Upper lobe of left lung (tissue), 6 donors: ENCODE results near the gene CROCC. TPM values are rescaled to one million over a fixed set of nuclear protein-coding genes. Genes with fewer than 3 reads are reported as not detected.

ENCODE experiments used
- ATAC-seq, 2 donors: fragments of 200-7000 bp; cut with Tn5 transposase; one replicate each; pipeline ENCODE4 v1.9.1; 2022; ENCODE audit warnings: mild to moderate bottlenecking in 2 of 2, moderate library complexity in 2 of 2; ENCODE audit not compliant: low FRiP score in 2 of 2
- DNase-seq, 2 donors: peaks; one replicate each; pipeline ENCODE4 v3.0.0-alpha.2; 2019 to 2020
- H3K27ac ChIP-seq, 4 donors: fragments of 200-600 bp; sonication (generic); one replicate each; pipeline ENCODE4 v1.5.1; 2016 to 2019
- H3K27me3 ChIP-seq, 4 donors: fragments of 200-600 bp; sonication (generic); one replicate each; pipeline ENCODE4 v1.5.1; 2017 to 2019
- H3K36me3 ChIP-seq, 4 donors: fragments of 200-600 bp; sonication (generic); one replicate each; pipeline ENCODE4 v1.5.1; 2016 to 2019
- H3K4me1 ChIP-seq, 4 donors: fragments of 200-600 bp; sonication (generic); one replicate each; pipeline ENCODE4 v1.5.1; 2018 to 2019
- H3K4me3 ChIP-seq, 4 donors: fragments of 200-600 bp; sonication (generic); one replicate each; pipeline ENCODE4 v1.5.1; 2017 to 2019; ENCODE audit warnings: mild to moderate bottlenecking in 2 of 4, moderate library complexity in 1 of 4
- H3K9me3 ChIP-seq, 4 donors: fragments of 200-600 bp; sonication (generic); one replicate each; pipeline ENCODE4 v1.5.1; 2018 to 2019
- EP300 ChIP-seq, 4 donors: sonication (generic); formaldehyde crosslinking; IDR thresholded peaks; one replicate each; pipeline ENCODE4 v1.5.1; 2017; ENCODE audit warnings: antibody characterized with exemption in 4 of 4, control low read depth in 2 of 4
- POLR2A ChIP-seq, 4 donors: fragments of 450-650 bp; IDR thresholded peaks; one replicate each; pipeline ENCODE4 v1.5.1; 2016 to 2017; ENCODE audit warnings: antibody characterized with exemption in 4 of 4, mild to moderate bottlenecking in 2 of 4
- POLR2AphosphoS5 ChIP-seq, 2 donors: sonication (generic); formaldehyde crosslinking; IDR thresholded peaks; one replicate each; pipeline ENCODE4 v1.5.1; 2017; ENCODE audit warnings: antibody characterized with exemption in 2 of 2
- WGBS, 2 donors: methylation state at CpG; one replicate each; pipeline ENCODE4 v1.1.5; 2017 to 2018; 5-methylcytosine and 5-hydroxymethylcytosine counted together
- total RNA-seq, 6 donors: library from RNA; depleted of rRNA in 4 of 6; stranded (reverse); fragments of >200 nt in 4 of 6; gene quantifications; one replicate each; pipeline versions ENCODE4 v1.1.0 to v1.2.1, GENCODE V29; 2016 to 2021
- TF ChIP-seq, protein P1 (sequence below), 6 experiments: fragments of 450-650 bp in 4 of 6; fragments of 200-600 bp in 2 of 6; sonication (generic) in 2 of 6; IDR thresholded peaks; one replicate each; pipeline ENCODE4 v1.5.1; 2016 to 2019; ENCODE audit warnings: antibody characterized with exemption in 6 of 6
- donor health status: DM: no; HTN: no; CAD: no; lungs with moderate emphysema.
- donor health status: DM: no; HTN: yes; CAD: no; lungs with severe emphysema.

The CROCC gene
- total RNA-seq, 6 donors from 2014 or later = 21.0 to 184 (median 48.9) TPM

DNA sequence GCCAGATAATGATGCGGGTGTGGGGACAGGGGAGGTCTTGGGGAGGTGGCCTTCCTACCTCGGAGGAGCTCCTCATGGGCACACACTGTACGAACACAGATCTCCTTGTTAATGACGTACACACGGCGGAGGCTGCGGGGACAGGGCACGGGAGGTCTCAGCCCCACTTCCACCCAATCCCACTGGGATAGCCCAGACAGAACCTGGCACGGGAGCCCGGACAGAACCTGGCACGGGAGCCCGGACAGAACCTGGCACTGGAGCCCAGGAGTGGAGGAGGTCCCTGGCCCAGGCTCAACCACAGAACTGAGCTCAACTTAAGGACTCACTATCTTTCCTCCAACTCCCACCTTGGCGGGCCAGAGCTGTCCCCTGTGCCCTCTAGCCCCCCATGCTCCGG is 53.5 kb downstream of the CROCC start:
- Histone ChIP-seq H3K36me3 (peaks cover 0 to 4% (median 1%) of the 10 kb centered on the region in 4 donors), H3K4me3 (no peak overlapping the region), H3K27ac (no peak overlapping the region), H3K27me3 (peaks cover 0 to 7% (median 3%) of the 10 kb centered on the region in 4 donors), H3K9me3 (no peaks in the 10 kb centered on the region), H3K4me1 (peaks cover 6 to 11% (median 7%) of the 10 kb centered on the region in 4 donors)
- WGBS, 2 donors = 81 to 88% methylated on average over 12 to 14 of the region's 14 CpGs
- ATAC-seq (no peak), DNase-seq (no peak)
- TF ChIP-seq POLR2AphosphoS5 (IDR thresholded peaks at IDR 0.05) = no peak
- no peak for TF ChIP-seq EP300 (IDR thresholded peaks at IDR 0.05)
- TF ChIP-seq, protein P1, sequence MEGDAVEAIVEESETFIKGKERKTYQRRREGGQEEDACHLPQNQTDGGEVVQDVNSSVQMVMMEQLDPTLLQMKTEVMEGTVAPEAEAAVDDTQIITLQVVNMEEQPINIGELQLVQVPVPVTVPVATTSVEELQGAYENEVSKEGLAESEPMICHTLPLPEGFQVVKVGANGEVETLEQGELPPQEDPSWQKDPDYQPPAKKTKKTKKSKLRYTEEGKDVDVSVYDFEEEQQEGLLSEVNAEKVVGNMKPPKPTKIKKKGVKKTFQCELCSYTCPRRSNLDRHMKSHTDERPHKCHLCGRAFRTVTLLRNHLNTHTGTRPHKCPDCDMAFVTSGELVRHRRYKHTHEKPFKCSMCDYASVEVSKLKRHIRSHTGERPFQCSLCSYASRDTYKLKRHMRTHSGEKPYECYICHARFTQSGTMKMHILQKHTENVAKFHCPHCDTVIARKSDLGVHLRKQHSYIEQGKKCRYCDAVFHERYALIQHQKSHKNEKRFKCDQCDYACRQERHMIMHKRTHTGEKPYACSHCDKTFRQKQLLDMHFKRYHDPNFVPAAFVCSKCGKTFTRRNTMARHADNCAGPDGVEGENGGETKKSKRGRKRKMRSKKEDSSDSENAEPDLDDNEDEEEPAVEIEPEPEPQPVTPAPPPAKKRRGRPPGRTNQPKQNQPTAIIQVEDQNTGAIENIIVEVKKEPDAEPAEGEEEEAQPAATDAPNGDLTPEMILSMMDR (IDR thresholded peaks at IDR 0.05) = no peak
- TF ChIP-seq POLR2A (IDR thresholded peaks at IDR 0.05) = no peak

DNA sequence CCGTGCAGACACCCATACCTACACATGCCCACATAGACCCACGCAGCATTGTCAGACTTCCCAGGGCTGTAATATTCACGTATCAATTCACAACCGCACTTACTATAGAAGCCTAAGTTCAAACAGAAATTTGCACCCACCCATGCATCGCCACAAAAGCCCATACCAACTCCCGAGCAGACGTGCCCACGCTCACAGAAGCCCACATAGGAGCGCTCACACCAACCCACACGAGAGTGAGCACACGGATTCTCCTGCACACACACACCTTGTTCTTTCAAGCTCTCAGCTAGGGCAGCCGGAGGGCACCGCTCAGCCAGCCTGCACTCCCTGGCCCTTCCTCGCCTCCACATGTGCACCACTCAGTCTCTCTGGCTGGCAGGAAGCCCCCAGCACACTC is 54.1 kb downstream of the CROCC start:
- WGBS, 2 donors = 87 to 89% methylated on average over 9 to 14 of the region's 14 CpGs
- H3K27ac ChIP-seq = no peak overlapping the region
- no peak for ATAC-seq
- no peak for TF ChIP-seq POLR2AphosphoS5 (IDR thresholded peaks at IDR 0.05)
- no peak for TF ChIP-seq POLR2A (IDR thresholded peaks at IDR 0.05)
- TF ChIP-seq, protein P1 (IDR thresholded peaks at IDR 0.05) = no peak
- no peak for TF ChIP-seq EP300 (IDR thresholded peaks at IDR 0.05)
- peaks cover 0 to 11% (median 5%) of the 10 kb centered on the region in 4 donors for H3K27me3 ChIP-seq
- H3K4me3 ChIP-seq = no peak overlapping the region
- H3K4me1 ChIP-seq = peaks cover 10 to 16% (median 13%) of the 10 kb centered on the region in 4 donors
- no peak for DNase-seq
- H3K9me3 ChIP-seq = no peaks in the 10 kb centered on the region
- peaks cover 0 to 3% (median 0%) of the 10 kb centered on the region in 4 donors for H3K36me3 ChIP-seq

DNA sequence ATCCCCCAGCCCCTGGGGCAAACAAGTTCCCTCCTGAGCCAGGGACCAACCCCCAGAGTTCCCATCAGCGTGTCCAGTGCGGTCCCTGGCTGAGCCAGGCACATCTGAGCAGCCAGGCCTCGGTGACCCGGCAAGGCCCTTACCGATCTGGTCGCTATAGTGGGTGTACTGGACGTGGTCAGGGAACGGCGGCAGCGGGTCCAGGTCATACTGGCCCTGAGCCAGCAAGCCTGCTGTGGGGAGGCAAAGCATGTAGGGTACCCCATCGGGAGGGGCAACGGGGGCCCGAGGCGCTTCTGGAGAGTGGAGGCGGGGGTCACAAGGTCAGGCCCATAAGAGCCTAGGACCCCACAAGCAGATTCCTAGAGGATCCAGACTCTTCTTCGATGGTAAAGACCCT is 55.2 kb downstream of the CROCC start:
- peak overlapping the region in 1 of 4 donors; percentile 11 for H3K27ac ChIP-seq
- H3K4me1 ChIP-seq = peaks cover 10 to 16% (median 14%) of the 10 kb centered on the region in 4 donors
- no peak for TF ChIP-seq EP300 (IDR thresholded peaks at IDR 0.05)
- TF ChIP-seq, protein P1 (IDR thresholded peaks at IDR 0.05) = no peak
- TF ChIP-seq POLR2AphosphoS5 (IDR thresholded peaks at IDR 0.05) = no peak
- TF ChIP-seq POLR2A (IDR thresholded peaks at IDR 0.05) = no peak
- peak in 1 of 2 donors; percentile 78 for DNase-seq
- no peaks in the 10 kb centered on the region for H3K36me3 ChIP-seq
- 72 to 88% methylated on average over 3 to 16 of the region's 16 CpGs for WGBS, 2 donors
- no peak overlapping the region for H3K4me3 ChIP-seq
- no peaks in the 10 kb centered on the region for H3K9me3 ChIP-seq
- no peak for ATAC-seq
- H3K27me3 ChIP-seq = peaks cover 0 to 14% (median 5%) of the 10 kb centered on the region in 4 donors

DNA sequence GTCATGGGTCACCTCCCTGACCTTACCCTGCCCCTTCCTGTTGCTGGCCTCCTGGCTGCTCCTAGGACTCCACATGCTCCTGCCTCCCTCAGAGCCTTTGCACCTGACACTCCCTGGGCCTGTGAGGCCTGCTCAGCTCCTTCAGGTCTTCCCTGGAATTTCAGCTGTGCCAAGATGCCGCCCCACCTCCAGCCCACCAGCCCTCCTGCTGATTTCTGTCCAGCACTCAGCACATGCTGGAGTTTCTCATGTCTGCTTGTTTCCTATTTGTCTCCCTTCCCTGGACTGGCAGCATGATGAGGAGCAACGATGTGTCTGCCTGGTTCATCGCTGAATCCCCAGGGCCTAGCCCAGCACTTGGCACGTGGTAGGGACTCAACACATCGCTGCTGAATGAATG is 55.6 kb downstream of the CROCC start:
- ATAC-seq = no peak
- peak overlapping the region in 1 of 4 donors; percentile 79 for H3K27ac ChIP-seq
- H3K36me3 ChIP-seq = no peaks in the 10 kb centered on the region
- H3K27me3 ChIP-seq = peaks cover 0 to 14% (median 5%) of the 10 kb centered on the region in 4 donors
- 94 to 97% methylated on average over 5 of the region's 5 CpGs for WGBS, 2 donors
- H3K9me3 ChIP-seq = no peaks in the 10 kb centered on the region
- DNase-seq = no peak
- TF ChIP-seq EP300 (IDR thresholded peaks at IDR 0.05) (no peak), POLR2AphosphoS5 (IDR thresholded peaks at IDR 0.05) (no peak), POLR2A (IDR thresholded peaks at IDR 0.05) (no peak)
- TF ChIP-seq, protein P1 (IDR thresholded peaks at IDR 0.05) = no peak
- H3K4me3 ChIP-seq = no peak overlapping the region
- H3K4me1 ChIP-seq = peaks cover 10 to 16% (median 14%) of the 10 kb centered on the region in 4 donors

DNA sequence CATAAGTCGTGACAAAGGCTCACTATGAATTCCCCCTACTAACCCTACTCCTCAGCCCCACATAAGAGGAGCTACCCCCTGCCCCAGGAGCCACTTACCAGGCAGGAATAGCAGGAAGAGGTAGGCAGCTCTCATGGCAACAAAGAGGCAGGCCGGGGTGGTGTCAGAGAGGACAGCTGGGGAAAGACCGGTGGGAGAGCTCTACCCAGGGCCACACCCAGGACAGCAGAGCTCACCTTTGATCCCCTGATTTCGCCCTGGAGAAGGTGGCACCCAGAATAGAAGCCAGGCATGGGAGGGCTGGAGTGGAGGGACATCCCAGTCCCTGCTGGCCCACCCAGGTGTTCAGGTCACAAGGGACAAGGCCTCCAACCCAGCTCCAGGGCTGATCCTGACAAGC is 56.4 kb downstream of the CROCC start:
- no peak overlapping the region for H3K4me3 ChIP-seq
- peak overlapping the region in 3 of 4 donors; percentile 52 to 79 (median 70) for H3K27ac ChIP-seq
- TF ChIP-seq, protein P1 (IDR thresholded peaks at IDR 0.05) = no peak
- no peak for TF ChIP-seq EP300 (IDR thresholded peaks at IDR 0.05)
- TF ChIP-seq POLR2A (IDR thresholded peaks at IDR 0.05) = no peak
- no peak for TF ChIP-seq POLR2AphosphoS5 (IDR thresholded peaks at IDR 0.05)

More for the DNA sequence above, 56.4 kb downstream of the CROCC start:
- no peak for ATAC-seq
- DNase-seq = no peak
- 79 to 87% methylated on average over 3 to 4 of the region's 4 CpGs for WGBS, 2 donors
- Histone ChIP-seq H3K27me3 (peaks cover 0 to 14% (median 5%) of the 10 kb centered on the region in 4 donors), H3K4me1 (peaks cover 10 to 16% (median 14%) of the 10 kb centered on the region in 4 donors), H3K9me3 (no peaks in the 10 kb centered on the region), H3K36me3 (no peaks in the 10 kb centered on the region)
